Colonic mucosa (tissue), 4 donors: ENCODE measurements around the gene RNF34. TPM values are rescaled to one million over a fixed set of nuclear protein-coding genes. Genes with fewer than 3 reads are reported as not detected.

Experiments
- DNase-seq: peaks from one replicate; pipeline ENCODE4 v3.0.0-alpha.2; 2020
- H3K27ac ChIP-seq: fragments of 200-600 bp; one replicate; pipeline ENCODE4 v1.8.0; 2021
- H3K27me3 ChIP-seq: fragments of 200-600 bp; one replicate; pipeline ENCODE4 v1.8.0; 2021
- H3K36me3 ChIP-seq: fragments of 200-600 bp; one replicate; pipeline ENCODE4 v1.8.0; 2021
- H3K4me1 ChIP-seq: fragments of 200-600 bp; one replicate; pipeline ENCODE4 v1.8.0; 2021; ENCODE audit warnings: mild to moderate bottlenecking
- H3K4me3 ChIP-seq: fragments of 200-600 bp; one replicate; pipeline ENCODE4 v1.8.0; 2021
- H3K9ac ChIP-seq, 2 donors: one replicate each; pipeline ENCODE4 v1.7.0; 2013; ENCODE audit warnings: control low read depth in 2 of 2, low read depth in 2 of 2, low read length in 2 of 2
- H3K9me3 ChIP-seq: fragments of 200-600 bp; one replicate; pipeline ENCODE4 v1.8.0; 2021
- intact Hi-C: fragments of 100-400 bp; cut with DNase I; formaldehyde crosslinking; loops from one replicate; pipeline ENCODE4 v1.14.1; 2022
- total RNA-seq, 2 donors: library from RNA; stranded (reverse); fragmentation: NEBNext Ultra II Directional in 1 of 2; extraction: Animal tissue kit (Norgen Biotek cat#: 25700) in 1 of 2; gene quantifications; one replicate each; pipeline ENCODE4 v1.2.1, GENCODE V29; 2021
- TF ChIP-seq, protein P1 (sequence below): fragments of 200-600 bp; IDR thresholded peaks from one replicate; pipeline ENCODE4 v1.8.0; 2022; ENCODE audit warnings: antibody characterized with exemption, mild to moderate bottlenecking
- donor health status: healthy.
- donor health status: DM: no; HTN: no; CAD: no.
- donor health status: DM: no; HTN: no; CAD: no.

RNF34 gene
- total RNA-seq, 2 donors from 2014 or later: 39.7 to 53.3 TPM

DNA sequence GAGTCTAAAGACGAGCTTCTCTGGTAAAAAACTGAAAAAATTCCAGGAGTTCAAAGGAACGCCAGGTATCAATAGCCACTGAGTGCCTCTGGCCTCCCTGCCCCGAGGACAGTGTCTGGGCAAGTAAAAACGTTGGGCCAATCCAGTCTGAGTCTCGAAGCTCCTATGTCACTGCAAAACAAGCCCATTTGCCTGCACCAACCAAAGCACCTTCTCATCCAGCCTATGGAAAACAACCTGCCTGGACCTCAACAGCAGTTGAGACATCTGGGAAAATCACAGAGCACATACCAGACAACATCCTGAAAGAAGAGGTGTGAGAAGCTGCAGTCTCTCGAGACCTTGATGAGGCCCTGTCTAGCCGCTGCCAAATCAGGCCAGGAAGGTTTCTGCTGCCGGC, 56.6 kb downstream of the RNF34 start:
- no peaks in the 10 kb centered on the region for H3K27me3 ChIP-seq
- intact Hi-C loops: no loop called here
- H3K9ac ChIP-seq: no peak overlapping the region
- no peaks in the 10 kb centered on the region for H3K36me3 ChIP-seq
- H3K4me1 ChIP-seq: peaks cover 8% of the 10 kb centered on the region
- TF ChIP-seq, protein P1, sequence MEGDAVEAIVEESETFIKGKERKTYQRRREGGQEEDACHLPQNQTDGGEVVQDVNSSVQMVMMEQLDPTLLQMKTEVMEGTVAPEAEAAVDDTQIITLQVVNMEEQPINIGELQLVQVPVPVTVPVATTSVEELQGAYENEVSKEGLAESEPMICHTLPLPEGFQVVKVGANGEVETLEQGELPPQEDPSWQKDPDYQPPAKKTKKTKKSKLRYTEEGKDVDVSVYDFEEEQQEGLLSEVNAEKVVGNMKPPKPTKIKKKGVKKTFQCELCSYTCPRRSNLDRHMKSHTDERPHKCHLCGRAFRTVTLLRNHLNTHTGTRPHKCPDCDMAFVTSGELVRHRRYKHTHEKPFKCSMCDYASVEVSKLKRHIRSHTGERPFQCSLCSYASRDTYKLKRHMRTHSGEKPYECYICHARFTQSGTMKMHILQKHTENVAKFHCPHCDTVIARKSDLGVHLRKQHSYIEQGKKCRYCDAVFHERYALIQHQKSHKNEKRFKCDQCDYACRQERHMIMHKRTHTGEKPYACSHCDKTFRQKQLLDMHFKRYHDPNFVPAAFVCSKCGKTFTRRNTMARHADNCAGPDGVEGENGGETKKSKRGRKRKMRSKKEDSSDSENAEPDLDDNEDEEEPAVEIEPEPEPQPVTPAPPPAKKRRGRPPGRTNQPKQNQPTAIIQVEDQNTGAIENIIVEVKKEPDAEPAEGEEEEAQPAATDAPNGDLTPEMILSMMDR: no peak
- no peak overlapping the region for H3K4me3 ChIP-seq
- H3K27ac ChIP-seq: no peak overlapping the region
- DNase-seq: no peak
- no peaks in the 10 kb centered on the region for H3K9me3 ChIP-seq

DNA sequence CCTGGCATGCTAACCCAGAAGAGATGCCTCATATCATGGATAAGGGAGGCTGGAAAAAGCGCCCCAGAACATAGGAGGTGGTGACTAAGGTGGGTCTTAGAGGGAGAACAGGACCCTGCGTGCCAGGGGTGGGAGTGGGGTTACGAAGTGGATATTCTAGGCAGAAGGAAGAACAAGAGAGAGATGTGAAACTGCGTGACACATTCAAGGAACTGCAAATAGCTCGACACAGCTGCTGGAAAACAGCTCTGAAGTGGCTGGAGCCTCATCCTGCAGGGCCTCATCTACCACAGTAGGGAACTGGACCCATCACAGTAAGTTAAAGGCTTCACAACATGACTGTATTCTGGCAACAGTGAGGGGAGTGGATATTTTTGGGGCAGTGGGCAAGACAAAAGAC, 61.1 kb downstream of the RNF34 start:
- Histone ChIP-seq H3K27ac (no peak overlapping the region), H3K4me1 (no peaks in the 10 kb centered on the region)
- TF ChIP-seq, protein P1: no peak

DNA sequence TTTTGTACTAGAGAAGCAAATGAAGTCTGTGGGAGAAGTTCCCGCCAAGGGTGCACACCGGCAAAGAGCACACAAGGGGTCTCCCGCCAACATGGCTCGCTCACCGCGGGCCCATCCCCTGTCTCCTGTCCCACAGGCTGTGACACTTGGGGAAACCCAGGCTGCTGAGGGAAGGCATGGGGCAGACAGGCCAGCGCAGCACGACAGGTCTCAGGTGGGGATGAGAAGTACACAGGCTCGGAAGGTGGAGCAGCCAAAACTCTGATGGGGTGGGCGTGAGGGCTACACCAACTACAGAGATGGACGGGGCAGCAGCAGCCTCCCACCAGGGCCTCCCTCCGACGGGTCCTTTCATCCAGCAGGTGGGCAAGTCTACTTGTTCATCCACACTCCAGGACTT, 64.4 kb downstream of the RNF34 start:
- intact Hi-C loops: no loop called here
- no peak for DNase-seq
- Histone ChIP-seq H3K4me3 (no peak overlapping the region), H3K9me3 (no peaks in the 10 kb centered on the region), H3K9ac (no peak overlapping the region), H3K36me3 (no peaks in the 10 kb centered on the region), H3K4me1 (no peaks in the 10 kb centered on the region), H3K27ac (no peak overlapping the region), H3K27me3 (no peaks in the 10 kb centered on the region)
- TF ChIP-seq, protein P1: no peak

More for the DNA sequence above, 61.1 kb downstream of the RNF34 start:
- Histone ChIP-seq H3K4me3 (no peak overlapping the region), H3K9me3 (no peaks in the 10 kb centered on the region), H3K36me3 (no peaks in the 10 kb centered on the region), H3K27me3 (no peaks in the 10 kb centered on the region), H3K9ac (no peak overlapping the region)
- no peak for DNase-seq
- intact Hi-C loops: no loop called here

DNA sequence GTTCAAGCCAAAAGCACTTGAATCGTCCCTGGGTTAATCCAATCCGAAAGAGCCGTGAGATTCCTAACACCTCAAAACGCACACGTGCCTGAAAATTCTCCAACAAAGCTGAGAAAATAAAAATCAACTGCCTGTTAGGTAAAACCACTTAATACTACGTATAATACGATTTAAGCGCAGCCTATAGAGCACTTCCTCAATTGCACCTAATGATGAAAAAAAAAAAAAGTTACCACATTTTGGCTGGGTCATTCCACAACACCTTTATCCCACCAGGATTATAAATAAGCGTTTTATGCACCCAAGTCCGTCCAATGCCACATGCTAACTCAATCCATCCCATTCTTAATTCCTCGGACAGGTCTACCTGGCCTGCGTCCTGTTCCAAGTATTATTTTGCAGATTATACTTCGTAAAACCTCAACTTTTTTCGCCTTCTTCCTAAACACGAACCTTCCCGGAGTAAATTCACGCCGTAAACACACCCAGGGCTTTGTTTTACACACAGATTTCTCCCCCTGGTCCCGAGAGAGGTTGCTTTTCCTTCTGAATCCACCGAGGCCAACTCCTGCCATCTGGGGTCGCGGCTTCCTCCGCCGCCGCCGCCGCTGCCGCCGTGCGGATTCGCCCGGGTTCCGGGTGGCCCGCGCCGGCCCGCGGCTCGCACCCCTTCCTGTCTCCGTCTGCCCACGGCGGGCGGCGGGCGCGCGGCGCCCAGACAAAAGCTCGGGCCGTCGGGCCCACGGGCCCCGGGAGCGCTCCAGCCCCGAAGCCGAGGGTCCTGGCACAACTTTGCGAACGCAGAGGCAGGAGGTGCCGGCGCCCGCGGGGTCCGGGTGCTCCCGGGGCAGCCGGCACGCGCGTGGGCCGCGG, 66.2 kb downstream of the RNF34 start:
- no peaks in the 10 kb centered on the region for H3K36me3 ChIP-seq
- H3K27ac ChIP-seq: peak overlapping the region; percentile 1
- peak overlapping the region; percentile 22 to 78 for H3K9ac ChIP-seq
- DNase-seq: no peak
- peak overlapping the region; percentile 44 for H3K4me3 ChIP-seq
- TF ChIP-seq, protein P1: no peak
- H3K27me3 ChIP-seq: no peaks in the 10 kb centered on the region
- H3K9me3 ChIP-seq: no peaks in the 10 kb centered on the region
- H3K4me1 ChIP-seq: no peaks in the 10 kb centered on the region
- intact Hi-C loops: no loop called here

DNA sequence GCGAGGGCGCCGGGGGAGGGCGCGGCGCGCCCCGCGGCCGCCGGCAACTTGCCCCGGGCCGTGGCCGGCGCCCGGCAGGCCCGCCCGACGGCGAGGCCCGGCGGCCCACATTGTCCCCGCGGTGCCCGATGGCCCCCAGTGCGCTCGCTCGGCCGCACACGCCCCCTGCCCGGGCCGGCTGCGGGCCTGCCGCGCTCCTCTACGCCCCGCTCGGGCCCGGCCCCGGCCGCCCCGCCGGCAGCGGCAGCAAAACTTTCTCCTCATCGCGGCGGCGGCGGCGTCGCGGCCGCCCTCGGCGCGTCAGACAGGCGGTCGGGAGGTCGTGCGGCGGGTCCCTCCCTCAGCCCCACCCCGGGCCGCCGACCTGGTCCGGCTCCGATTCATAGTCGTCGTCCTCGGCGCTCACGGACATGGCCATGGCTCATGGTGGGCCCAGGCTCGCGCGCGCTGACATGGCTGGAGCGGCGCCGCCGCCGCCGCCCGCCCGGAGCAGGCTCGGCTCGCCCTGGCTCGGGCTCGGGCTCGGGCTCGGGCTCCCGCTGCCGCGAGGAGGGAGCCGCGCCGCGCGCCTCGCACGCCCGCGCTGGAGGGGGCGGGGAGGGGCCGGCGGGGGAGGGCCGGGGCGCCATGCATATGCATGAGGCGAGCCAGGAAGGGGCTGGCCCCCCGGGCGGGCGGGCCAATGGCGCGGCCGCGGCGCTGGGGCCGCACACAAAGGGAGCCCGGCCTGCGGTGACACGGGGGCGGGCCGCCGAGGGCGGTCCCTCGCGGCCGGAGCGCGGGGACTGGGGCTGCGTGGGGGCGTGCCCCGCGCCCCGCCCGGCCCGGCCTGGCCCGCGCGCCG, 67.1 kb downstream of the RNF34 start:
- Histone ChIP-seq H3K9me3 (no peaks in the 10 kb centered on the region), H3K4me1 (no peaks in the 10 kb centered on the region), H3K27me3 (no peaks in the 10 kb centered on the region), H3K4me3 (peak overlapping the region; percentile 52), H3K9ac (peak overlapping the region in 1 of 2 donors; percentile 78), H3K36me3 (no peaks in the 10 kb centered on the region), H3K27ac (peak overlapping the region; percentile 70)
- TF ChIP-seq, protein P1: no peak
- intact Hi-C loops: no loop called here
- DNase-seq: peak; percentile 90
